ENCODE results near the gene ADAMTS4.
A peak's percentile ranks its signal among the peaks of the same experiment; 100 is the strongest.

Gene ADAMTS4

DNA sequence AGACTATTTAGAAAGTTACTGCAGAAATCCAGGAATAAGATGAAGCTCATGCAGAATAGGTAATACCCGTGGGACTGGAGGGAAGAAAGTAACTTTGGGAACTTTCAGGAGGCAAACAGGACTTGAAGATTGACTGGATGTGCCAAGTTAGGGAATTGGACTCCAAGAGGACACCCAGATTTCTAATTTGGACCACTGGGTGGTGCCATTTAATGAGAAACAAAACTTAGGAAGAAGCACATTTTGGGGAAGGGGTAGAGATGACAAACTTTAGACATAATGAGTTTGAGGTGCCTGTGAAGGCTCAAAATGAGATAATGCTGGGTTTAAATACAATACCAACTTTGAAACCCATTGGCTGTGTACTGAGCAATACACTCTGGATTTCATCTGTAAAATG is 18.2 kb downstream of the ADAMTS4 start:
- Histone ChIP-seq H3K79me2 (ENCODE audit: insufficient read depth, low read length) (peaks cover 16% of the 10 kb centered on the region), H3K4me1 (ENCODE audit: insufficient read depth, low read length) (peaks cover 31% of the 10 kb centered on the region), H3K9ac (ENCODE audit: low read depth, low read length) (no peak overlapping the region), H3K27me3 (ENCODE audit: insufficient read depth, low read length, poor library complexity) (no peaks in the 10 kb centered on the region), H3K4me3 (ENCODE audit: low read depth in 1 of 2, low read length in 2 of 2) (no peak overlapping the region), H3K27ac (ENCODE audit: low read length) (no peak overlapping the region), H4K20me1 (ENCODE audit: insufficient read depth, low read length) (no peaks in the 10 kb centered on the region), H3K9me3 (ENCODE audit: insufficient read depth, low read length, severe bottlenecking) (no peaks in the 10 kb centered on the region), H2AFZ (ENCODE audit: low read depth, low read length) (no peak overlapping the region), H3K36me3 (ENCODE audit: insufficient read depth, low read length) (peaks cover 2% of the 10 kb centered on the region; the same call in 1 of the 2 replicates), H3K4me2 (ENCODE audit: insufficient read depth, low read length) (no peak overlapping the region)
- DNase-seq, result no peak
- ATAC-seq (ENCODE audit: insufficient read depth, low read depth), result no peak
- TF ChIP-seq, protein P1, sequence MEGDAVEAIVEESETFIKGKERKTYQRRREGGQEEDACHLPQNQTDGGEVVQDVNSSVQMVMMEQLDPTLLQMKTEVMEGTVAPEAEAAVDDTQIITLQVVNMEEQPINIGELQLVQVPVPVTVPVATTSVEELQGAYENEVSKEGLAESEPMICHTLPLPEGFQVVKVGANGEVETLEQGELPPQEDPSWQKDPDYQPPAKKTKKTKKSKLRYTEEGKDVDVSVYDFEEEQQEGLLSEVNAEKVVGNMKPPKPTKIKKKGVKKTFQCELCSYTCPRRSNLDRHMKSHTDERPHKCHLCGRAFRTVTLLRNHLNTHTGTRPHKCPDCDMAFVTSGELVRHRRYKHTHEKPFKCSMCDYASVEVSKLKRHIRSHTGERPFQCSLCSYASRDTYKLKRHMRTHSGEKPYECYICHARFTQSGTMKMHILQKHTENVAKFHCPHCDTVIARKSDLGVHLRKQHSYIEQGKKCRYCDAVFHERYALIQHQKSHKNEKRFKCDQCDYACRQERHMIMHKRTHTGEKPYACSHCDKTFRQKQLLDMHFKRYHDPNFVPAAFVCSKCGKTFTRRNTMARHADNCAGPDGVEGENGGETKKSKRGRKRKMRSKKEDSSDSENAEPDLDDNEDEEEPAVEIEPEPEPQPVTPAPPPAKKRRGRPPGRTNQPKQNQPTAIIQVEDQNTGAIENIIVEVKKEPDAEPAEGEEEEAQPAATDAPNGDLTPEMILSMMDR (IDR thresholded peaks at IDR 0.05; ENCODE audit: borderline replicate concordance, extremely low read depth, low read length, poor library complexity, severe bottlenecking), result peak; percentile 49
- TF ChIP-seq EZH2 (IDR thresholded peaks at IDR 0.05; ENCODE audit: borderline replicate concordance, low read depth, low read length, severe bottlenecking), result no peak

DNA sequence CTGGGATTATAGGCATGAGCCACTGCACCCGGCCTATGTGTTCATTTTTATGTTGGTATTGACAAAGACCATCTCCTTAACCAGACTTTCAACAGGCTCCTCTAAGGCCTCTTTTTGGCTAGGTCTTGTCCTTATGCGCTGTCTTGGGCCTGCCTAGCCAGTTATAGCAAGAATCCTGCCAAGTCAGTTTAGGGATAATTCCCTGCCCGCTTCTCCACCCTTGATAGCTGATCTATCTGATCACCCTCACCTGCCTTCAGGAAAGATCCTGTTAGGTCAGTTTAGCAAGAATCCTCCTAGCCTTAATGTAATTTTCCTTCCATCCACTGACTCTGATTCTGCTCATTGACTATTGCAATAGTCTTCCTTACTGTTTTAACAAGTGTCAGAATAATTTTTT is 19.2 kb downstream of the ADAMTS4 start:
- Histone ChIP-seq H3K27me3 (ENCODE audit: insufficient read depth, low read length, poor library complexity) (no peaks in the 10 kb centered on the region), H3K9ac (ENCODE audit: low read depth, low read length) (no peak overlapping the region), H3K27ac (ENCODE audit: low read length) (no peak overlapping the region), H3K4me3 (ENCODE audit: low read depth in 1 of 2, low read length in 2 of 2) (no peak overlapping the region), H3K4me1 (ENCODE audit: insufficient read depth, low read length) (peaks cover 30% of the 10 kb centered on the region), H3K36me3 (ENCODE audit: insufficient read depth, low read length) (peaks cover 10% of the 10 kb centered on the region), H3K79me2 (ENCODE audit: insufficient read depth, low read length) (peaks cover 18% of the 10 kb centered on the region), H3K4me2 (ENCODE audit: insufficient read depth, low read length) (no peak overlapping the region), H4K20me1 (ENCODE audit: insufficient read depth, low read length) (no peaks in the 10 kb centered on the region), H3K9me3 (ENCODE audit: insufficient read depth, low read length, severe bottlenecking) (no peaks in the 10 kb centered on the region), H2AFZ (ENCODE audit: low read depth, low read length) (no peak overlapping the region)
- DNase-seq, result no peak
- no peak for ATAC-seq (ENCODE audit: insufficient read depth, low read depth)
- TF ChIP-seq EZH2 (IDR thresholded peaks at IDR 0.05; ENCODE audit: borderline replicate concordance, low read depth, low read length, severe bottlenecking), result no peak
- TF ChIP-seq, protein P1 (IDR thresholded peaks at IDR 0.05; ENCODE audit: borderline replicate concordance, extremely low read depth, low read length, poor library complexity, severe bottlenecking), result no peak

DNA sequence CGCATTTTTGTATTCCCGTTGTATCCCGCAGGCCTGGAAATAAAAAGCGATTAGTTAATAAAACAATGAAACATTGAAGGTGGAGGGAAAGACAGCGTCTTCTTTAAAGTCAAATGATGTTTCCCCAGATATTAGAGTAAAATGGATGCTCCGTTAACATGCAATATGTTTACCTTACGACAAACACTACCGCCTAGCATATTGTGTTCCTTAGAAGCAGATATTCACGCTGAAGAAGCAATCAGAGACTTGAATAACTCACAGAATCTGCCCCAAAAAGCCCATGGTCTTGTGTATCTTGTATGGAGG is 21.0 kb downstream of the ADAMTS4 start:
- Histone ChIP-seq H3K9ac (ENCODE audit: low read depth, low read length) (peak overlapping the region; percentile 63), H3K9me3 (ENCODE audit: insufficient read depth, low read length, severe bottlenecking) (no peaks in the 10 kb centered on the region)

More for the DNA sequence above, 21.0 kb downstream of the ADAMTS4 start:
- Histone ChIP-seq H3K4me2 (ENCODE audit: insufficient read depth, low read length) (peak overlapping the region; percentile 93), H2AFZ (ENCODE audit: low read depth, low read length) (peak overlapping the region; percentile 81), H3K27me3 (ENCODE audit: insufficient read depth, low read length, poor library complexity) (no peaks in the 10 kb centered on the region), H3K4me1 (ENCODE audit: insufficient read depth, low read length) (peaks cover 30% of the 10 kb centered on the region), H4K20me1 (ENCODE audit: insufficient read depth, low read length) (no peaks in the 10 kb centered on the region), H3K27ac (ENCODE audit: low read length) (peak overlapping the region; percentile 79), H3K4me3 (ENCODE audit: low read depth in 1 of 2, low read length in 2 of 2) (peak overlapping the region in 1 of 2 experiments; percentile 73; a peak in 2 of 4 replicates), H3K36me3 (ENCODE audit: insufficient read depth, low read length) (peaks cover 25% of the 10 kb centered on the region), H3K79me2 (ENCODE audit: insufficient read depth, low read length) (peaks cover 18% of the 10 kb centered on the region)
- ATAC-seq (ENCODE audit: insufficient read depth, low read depth) (no peak), DNase-seq (no peak)
- TF ChIP-seq, protein P1 (IDR thresholded peaks at IDR 0.05; ENCODE audit: borderline replicate concordance, extremely low read depth, low read length, poor library complexity, severe bottlenecking), result no peak
- no peak for TF ChIP-seq EZH2 (IDR thresholded peaks at IDR 0.05; ENCODE audit: borderline replicate concordance, low read depth, low read length, severe bottlenecking)
